NCI-H345 treated with DMSO at 0.1 percent for 48 hours (cell line): ENCODE measurements around the gene FFAR1.
"Not testable (repeated sequence)": the region's sequence is repeated elsewhere in the genome, so short reads cannot be mapped to it uniquely, and the experiment has no call there.

Experiments used
- DNase-seq: peaks from one replicate; lab custom pipeline; 2025; ENCODE audit not compliant: unreplicated experiment; lab: John Stamatoyannopoulos, UW

The FFAR1 gene

GRCh38 chr19:35341006-35341405 lies 6.7 kb upstream of the FFAR1 start:
- DNase-seq: no peak

- DNase-seq: no peak
These were observed 6.0 kb upstream of the FFAR1 start for GRCh38 chr19:35341565-35342225.

GRCh38 chr19:35342430-35342829 lies 5.3 kb upstream of the FFAR1 start:
- no peak for DNase-seq

- no peak for DNase-seq
These were observed 3.1 kb upstream of the FFAR1 start for GRCh38 chr19:35344511-35345031.

- DNase-seq: no peak
These were observed 2.0 kb upstream of the FFAR1 start for GRCh38 chr19:35345671-35346111.

GRCh38 chr19:35346193-35347052 lies 1.3 kb upstream of the FFAR1 start:
- DNase-seq: no peak

GRCh38 chr19:35347930-35348298 lies 212 bp downstream of the FFAR1 start:
- no peak for DNase-seq

GRCh38 chr19:35348911-35349611 lies 1.4 kb downstream of the FFAR1 start:
- peak; percentile 72 for DNase-seq

- no peak for DNase-seq
These were observed 2.2 kb downstream of the FFAR1 start for GRCh38 chr19:35349614-35350521.

GRCh38 chr19:35350591-35350990 lies 2.9 kb downstream of the FFAR1 start:
- DNase-seq: no peak

- no peak for DNase-seq
These were observed 3.9 kb downstream of the FFAR1 start for GRCh38 chr19:35351411-35352176.

GRCh38 chr19:35352177-35352447 lies 4.4 kb downstream of the FFAR1 start:
- DNase-seq: no peak

- DNase-seq: peak; percentile 96
These were observed 5.0 kb downstream of the FFAR1 start for GRCh38 chr19:35352448-35353304.

- no peak for DNase-seq
These were observed 5.9 kb downstream of the FFAR1 start for GRCh38 chr19:35353635-35354034.

GRCh38 chr19:35354898-35355297 lies 7.2 kb downstream of the FFAR1 start:
- no peak for DNase-seq

GRCh38 chr19:35355791-35356460 lies 8.2 kb downstream of the FFAR1 start:
- no peak for DNase-seq

GRCh38 chr19:35357867-35358573 lies 10.3 kb downstream of the FFAR1 start, which contains the start of gene FFAR3:
FFAR3 (plus strand) TSS chr19:35358460; CDS start chr19:35358891, 431 bp downstream.
- DNase-seq: no peak

- not testable (repeated sequence) for DNase-seq
These were observed 11.1 kb downstream of the FFAR1 start for GRCh38 chr19:35358834-35359233.
